ENCODE measurements around the gene UNK. TPM values are rescaled to one million over a fixed set of nuclear protein-coding genes. Genes with fewer than 3 reads are reported as not detected.

UNK gene
- total RNA-seq, 4 donors from 2014 or later = 32.5 to 61.4 (median 47.9) TPM

GRCh38 chr17:75825149-75825552, 40.5 kb downstream of the UNK start:
- H3K27me3 ChIP-seq = no peaks in the 10 kb centered on the region
- peaks cover 16 to 22% of the 10 kb centered on the region in 2 donors for H3K4me1 ChIP-seq
- 81 to 82% methylated on average over 6 to 8 of the region's 13 CpGs for whole genome bisulfite sequencing, 2 donors
- no peaks in the 10 kb centered on the region for H3K9me3 ChIP-seq
- no peak overlapping the region for H3K27ac ChIP-seq
- DNase-seq = no peak
- intact Hi-C loops (cut with DNase I) = no loop called here
- H3K36me3 ChIP-seq = peaks cover 19 to 26% of the 10 kb centered on the region in 2 donors
- no peak overlapping the region for H3K4me3 ChIP-seq (replicated peaks in 1 of 3)
- TF ChIP-seq CTCF (IDR thresholded peaks at IDR 0.05) (no peak), POLR2A (IDR thresholded peaks at IDR 0.05) (no peak)

GRCh38 chr17:75825748-75826370, 41.3 kb downstream of the UNK start:
- H3K36me3 ChIP-seq = peaks cover 15 to 23% of the 10 kb centered on the region in 2 donors
- TF ChIP-seq POLR2A (IDR thresholded peaks at IDR 0.05) (no peak), CTCF (IDR thresholded peaks at IDR 0.05) (no peak)
- H3K4me1 ChIP-seq = peaks cover 16 to 22% of the 10 kb centered on the region in 2 donors
- intact Hi-C loops (cut with DNase I) = no loop called here
- no peak for DNase-seq
- H3K4me3 ChIP-seq (replicated peaks in 1 of 3) = no peak overlapping the region
- H3K27ac ChIP-seq = no peak overlapping the region
- no peaks in the 10 kb centered on the region for H3K27me3 ChIP-seq
- H3K9me3 ChIP-seq = no peaks in the 10 kb centered on the region
- WGBS, 2 donors = 89 to 93% methylated on average over 12 of the region's 12 CpGs

- peaks cover 15 to 23% of the 10 kb centered on the region in 2 donors for H3K36me3 ChIP-seq
- 75 to 79% methylated on average over 11 to 13 of the region's 14 CpGs for WGBS, 2 donors
- H3K4me3 ChIP-seq (replicated peaks in 1 of 3) = no peak overlapping the region
- no peaks in the 10 kb centered on the region for H3K27me3 ChIP-seq
- no peak for DNase-seq
- peak overlapping the region; percentile 55 to 74 (median 58) for H3K27ac ChIP-seq
- TF ChIP-seq POLR2A (IDR thresholded peaks at IDR 0.05) = no peak
- no peak for TF ChIP-seq CTCF (IDR thresholded peaks at IDR 0.05)
- H3K9me3 ChIP-seq = no peaks in the 10 kb centered on the region
- H3K4me1 ChIP-seq = peaks cover 16 to 22% of the 10 kb centered on the region in 2 donors
- intact Hi-C loops (cut with DNase I) = no loop called here
Observed at GRCh38 chr17:75826561-75827307, 42.1 kb downstream of the UNK start.

- Histone ChIP-seq H3K4me3 (replicated peaks in 1 of 3) (no peak overlapping the region), H3K27me3 (no peaks in the 10 kb centered on the region), H3K27ac (peak overlapping the region; percentile 55 to 74 (median 58)), H3K9me3 (no peaks in the 10 kb centered on the region), H3K36me3 (peaks cover 15 to 23% of the 10 kb centered on the region in 2 donors), H3K4me1 (peaks cover 12 to 19% of the 10 kb centered on the region in 2 donors)
- peak; percentile 46 to 49 for DNase-seq
- 30 to 36% methylated on average over 14 to 20 of the region's 21 CpGs for WGBS, 2 donors
- TF ChIP-seq POLR2A (IDR thresholded peaks at IDR 0.05) (no peak), CTCF (IDR thresholded peaks at IDR 0.05) (peak in 5 of 6 experiments; percentile 27 to 59 (median 41))
- intact Hi-C loops (cut with DNase I) = no loop called here
Observed at GRCh38 chr17:75827308-75828075, 42.9 kb downstream of the UNK start.
